ENCODE data around the gene SPSB3.
A peak's percentile ranks its signal among the peaks of the same experiment; 100 is the strongest.

Gene SPSB3

GRCh38 chr16:1770328-1771187 lies 11.8 kb downstream of the SPSB3 start:
- H3K9me3 ChIP-seq (ENCODE audit: control insufficient read depth, insufficient read depth, low read depth, low read length) = no peaks in the 10 kb centered on the region
- peaks cover 0 to 76% of the 10 kb centered on the region in 2 experiments; a peak in 1 of 3 replicates for H3K36me3 ChIP-seq (ENCODE audit: control insufficient read depth in 2 of 2, insufficient read depth in 1 of 2, low read length in 2 of 2)
- peak overlapping the region; percentile 95 for H3K4me3 ChIP-seq (ENCODE audit: low read depth, low read length)
- peak overlapping the region; percentile 94 for H3K27ac ChIP-seq (ENCODE audit: extremely low read depth, low read depth, low read length)
- peaks cover 9% of the 10 kb centered on the region for H3K4me1 ChIP-seq (ENCODE audit: control insufficient read depth, insufficient read depth, low read length)
- ChIA-PET POLR2A (interaction anchor here (0.6 to 6.0 kb wide), 7 partner anchors 10 to 217 kb away, joined by 3 to 113 read pairs (median 4); partner anchors contain the start of genes CRAMP1, IFT140, JPT2 and NUBP2), CTCF (no interaction called here)
- TF ChIP-seq ZNF600 (tag by site-specific recombination; IDR thresholded peaks at IDR 0.05) (peak; percentile 61), ZNF214 (tag by site-specific recombination; IDR thresholded peaks at IDR 0.05; ENCODE audit: borderline replicate concordance) (no peak), KLF16 (tag by site-specific recombination; IDR thresholded peaks at IDR 0.05) (peak; percentile 69; the same call in 1 of the 2 replicates), ZNF184 (tag by site-specific recombination; IDR thresholded peaks at IDR 0.05) (no peak), ZNF133 (tag by site-specific recombination; IDR thresholded peaks at IDR 0.05) (no peak), ZNF585B (tag by site-specific recombination; IDR thresholded peaks at IDR 0.05) (no peak), ZNF501 (tag by site-specific recombination; IDR thresholded peaks at IDR 0.05) (no peak; the same call in 1 of the 2 replicates), ZNF16 (tag by site-specific recombination; IDR thresholded peaks at IDR 0.05; ENCODE audit: low read depth) (no peak), ZSCAN4 (tag by site-specific recombination; IDR thresholded peaks at IDR 0.05) (no peak), PRDM6 (tag by site-specific recombination; IDR thresholded peaks at IDR 0.05) (no peak), TRIM28 (IDR thresholded peaks at IDR 0.05; ENCODE audit: borderline replicate concordance, low read length) (no peak), ZNF274 (IDR thresholded peaks at IDR 0.05; ENCODE audit: low read length) (no peak), ZNF274 (tag by site-specific recombination; IDR thresholded peaks at IDR 0.05; ENCODE audit: borderline replicate concordance) (no peak), ZBTB44 (tag by site-specific recombination; IDR thresholded peaks at IDR 0.05) (peak; percentile 69; the same call in 1 of the 2 replicates), SALL2 (tag by site-specific recombination; IDR thresholded peaks at IDR 0.05; ENCODE audit: borderline replicate concordance) (no peak), CTCF (tag by site-specific recombination; IDR thresholded peaks at IDR 0.05) (0 out of 2 replicates have a peak, but pooled peaks have one; percentile 44), ZNF792 (tag by site-specific recombination; IDR thresholded peaks at IDR 0.05) (no peak), ZNF558 (tag by site-specific recombination; IDR thresholded peaks at IDR 0.05) (no peak), ZNF670 (tag by site-specific recombination; IDR thresholded peaks at IDR 0.05; ENCODE audit: low read depth) (no peak), IKZF3 (tag by site-specific recombination; IDR thresholded peaks at IDR 0.05) (peak; percentile 85), ZNF529 (tag by site-specific recombination; IDR thresholded peaks at IDR 0.05; ENCODE audit: insufficient replicate concordance) (no peak), ZNF433 (tag by site-specific recombination; IDR thresholded peaks at IDR 0.05; ENCODE audit: low read depth) (no peak), ZNF626 (tag by site-specific recombination; IDR thresholded peaks at IDR 0.05) (no peak), TCF7L2 (IDR thresholded peaks at IDR 0.05; ENCODE audit: borderline replicate concordance, low read depth, low read length) (no peak), HOXA7 (CRISPR knock-in tag; IDR thresholded peaks at IDR 0.05; ENCODE audit: borderline replicate concordance) (no peak), ZNF350 (tag by site-specific recombination; IDR thresholded peaks at IDR 0.05) (no peak), SP2 (tag by site-specific recombination; IDR thresholded peaks at IDR 0.05) (peak; percentile 90), ZNF837 (tag by site-specific recombination; IDR thresholded peaks at IDR 0.05) (peak; percentile 46; the same call in 1 of the 2 replicates), ZNF366 (tag by site-specific recombination; conservative IDR thresholded peaks at IDR 0.05) (no peak), ZNF777 (tag by site-specific recombination; IDR thresholded peaks at IDR 0.05; ENCODE audit: borderline replicate concordance) (no peak), ZNF580 (tag by site-specific recombination; IDR thresholded peaks at IDR 0.05) (no peak), SCRT1 (tag by site-specific recombination; IDR thresholded peaks at IDR 0.05; ENCODE audit: borderline replicate concordance) (peak; percentile 68)
